Measurements from ENCODE around the gene VSTM2L.
"Not testable (repeated sequence)": the region's sequence is repeated elsewhere in the genome, so short reads cannot be mapped to it uniquely, and the experiment has no call there.

VSTM2L gene, protein sequence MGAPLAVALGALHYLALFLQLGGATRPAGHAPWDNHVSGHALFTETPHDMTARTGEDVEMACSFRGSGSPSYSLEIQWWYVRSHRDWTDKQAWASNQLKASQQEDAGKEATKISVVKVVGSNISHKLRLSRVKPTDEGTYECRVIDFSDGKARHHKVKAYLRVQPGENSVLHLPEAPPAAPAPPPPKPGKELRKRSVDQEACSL

DNA sequence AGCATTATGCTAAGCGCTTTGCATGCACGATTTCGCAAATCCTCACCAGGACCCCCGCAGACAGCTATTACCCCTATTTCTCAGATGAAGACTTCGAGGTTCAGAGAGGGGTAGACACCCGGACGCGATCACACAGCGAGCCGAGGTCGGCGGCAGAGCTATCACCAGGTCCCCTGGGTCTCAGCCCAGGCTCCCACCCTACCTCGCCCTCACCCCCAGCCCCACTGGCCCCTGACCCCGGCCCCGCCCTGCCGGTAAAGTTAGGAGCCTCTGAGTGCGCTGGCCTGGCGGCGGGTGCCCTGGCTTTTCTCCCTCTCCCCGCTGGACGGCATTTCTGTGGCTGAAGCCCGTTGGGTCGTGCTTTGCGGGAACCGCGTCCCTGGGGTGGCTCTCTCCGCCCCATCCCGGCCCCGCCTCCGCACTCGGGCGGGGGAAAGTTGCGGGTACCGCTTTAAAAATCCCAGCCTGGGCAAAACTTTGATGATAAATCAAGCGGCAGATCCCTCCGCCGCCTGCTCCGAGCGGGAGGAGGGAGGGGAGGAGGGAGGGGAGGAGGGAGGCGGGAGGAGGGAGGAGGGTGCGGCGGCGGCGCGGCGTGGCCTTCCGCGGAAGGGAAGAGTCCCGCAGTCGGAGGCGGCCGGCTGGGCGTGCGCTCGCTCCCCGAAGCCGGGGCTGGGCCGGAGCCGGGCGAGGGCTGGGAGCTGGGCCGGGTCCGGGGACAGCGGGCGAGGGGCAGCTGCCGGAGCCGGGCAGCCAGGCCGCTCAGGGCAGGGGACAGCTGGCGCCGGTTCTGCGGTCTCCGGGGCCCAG lies at the start of gene VSTM2L:
VSTM2L (plus strand) TSS at position 624 of the 810 bp plus-strand sequence. CDS start 224 bp downstream, outside the sequence.
- no peak for DNase-seq

DNA sequence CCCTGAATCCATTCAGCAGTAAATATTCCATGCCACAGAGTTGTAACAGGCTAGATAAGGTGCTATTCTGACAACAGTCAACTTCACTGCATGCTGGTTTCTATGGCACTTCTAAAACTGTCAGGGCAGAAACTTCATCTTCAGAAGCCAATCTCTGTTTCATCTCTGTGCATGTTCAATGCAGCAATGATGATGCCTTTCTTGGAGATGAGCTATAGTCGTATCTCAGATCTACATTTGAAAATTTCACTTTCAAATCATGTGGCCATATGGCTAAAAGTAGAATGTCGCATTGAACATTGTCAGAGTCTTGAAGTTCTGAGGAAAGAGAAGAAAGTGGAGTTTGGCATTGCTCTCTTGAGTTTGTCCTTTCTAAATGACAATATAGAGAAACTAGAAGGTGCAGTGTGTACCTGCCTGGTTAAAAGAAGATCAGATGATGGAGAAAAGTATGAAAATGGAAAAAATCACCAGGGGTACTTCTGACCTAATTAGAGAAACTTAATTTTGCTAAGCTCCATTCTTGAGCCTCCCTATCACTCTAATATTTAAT lies 49.0 kb upstream of the VSTM2L start:
- DNase-seq, result no peak

DNA sequence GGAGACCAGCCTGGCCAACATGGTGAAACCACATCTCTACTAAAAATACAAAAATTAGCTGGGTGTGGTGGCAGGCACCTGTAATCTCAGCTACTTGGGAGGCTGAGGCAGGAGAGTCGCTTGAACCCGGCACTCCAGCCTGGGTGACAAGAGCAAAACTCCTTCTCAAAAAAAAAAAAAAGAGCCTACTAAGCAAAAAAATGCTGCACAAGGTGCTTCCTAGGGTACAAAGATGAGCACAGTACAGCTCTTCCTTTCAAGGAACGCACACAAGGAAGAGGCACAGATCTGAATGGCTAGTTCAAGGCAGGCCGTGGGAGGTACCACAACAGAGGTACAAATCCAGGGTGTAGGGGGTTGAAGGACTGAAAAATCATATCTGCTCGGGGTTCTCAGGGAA lies 46.9 kb upstream of the VSTM2L start:
- DNase-seq, result not testable (repeated sequence)

DNA sequence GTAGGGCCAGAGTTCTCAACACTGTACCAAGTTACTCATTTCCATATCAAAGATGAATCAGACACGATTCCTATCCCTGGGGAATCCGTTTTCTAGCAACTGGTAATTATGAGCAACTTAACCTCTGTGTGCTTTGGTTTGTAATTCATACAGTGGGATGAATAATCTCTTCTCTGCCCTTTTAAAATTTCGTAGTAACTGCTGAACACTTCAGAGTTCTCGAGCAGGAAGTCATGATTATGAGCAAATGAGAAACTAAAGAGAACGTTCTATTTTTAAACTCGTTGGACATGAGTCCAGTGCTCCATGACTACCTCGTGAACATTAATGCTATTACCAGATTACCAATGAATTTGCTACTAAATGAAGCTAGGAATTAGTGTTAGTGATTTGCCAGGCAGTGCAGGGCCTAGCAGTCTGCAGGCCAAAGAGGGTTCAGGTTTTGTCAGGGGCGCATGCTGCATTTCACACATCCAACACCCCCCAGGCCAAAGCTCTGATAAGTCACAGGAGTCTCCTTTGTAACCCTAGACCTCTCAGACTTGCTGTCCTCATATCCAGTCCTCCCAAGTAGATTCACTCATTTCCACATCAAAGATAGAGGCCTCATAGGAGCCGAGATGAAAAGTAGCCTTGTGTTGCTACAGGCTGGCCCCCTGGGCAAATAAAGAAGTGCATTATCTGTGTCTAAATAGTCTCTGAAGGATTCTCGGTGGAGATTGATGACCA lies 45.8 kb upstream of the VSTM2L start:
- DNase-seq, result no peak

DNA sequence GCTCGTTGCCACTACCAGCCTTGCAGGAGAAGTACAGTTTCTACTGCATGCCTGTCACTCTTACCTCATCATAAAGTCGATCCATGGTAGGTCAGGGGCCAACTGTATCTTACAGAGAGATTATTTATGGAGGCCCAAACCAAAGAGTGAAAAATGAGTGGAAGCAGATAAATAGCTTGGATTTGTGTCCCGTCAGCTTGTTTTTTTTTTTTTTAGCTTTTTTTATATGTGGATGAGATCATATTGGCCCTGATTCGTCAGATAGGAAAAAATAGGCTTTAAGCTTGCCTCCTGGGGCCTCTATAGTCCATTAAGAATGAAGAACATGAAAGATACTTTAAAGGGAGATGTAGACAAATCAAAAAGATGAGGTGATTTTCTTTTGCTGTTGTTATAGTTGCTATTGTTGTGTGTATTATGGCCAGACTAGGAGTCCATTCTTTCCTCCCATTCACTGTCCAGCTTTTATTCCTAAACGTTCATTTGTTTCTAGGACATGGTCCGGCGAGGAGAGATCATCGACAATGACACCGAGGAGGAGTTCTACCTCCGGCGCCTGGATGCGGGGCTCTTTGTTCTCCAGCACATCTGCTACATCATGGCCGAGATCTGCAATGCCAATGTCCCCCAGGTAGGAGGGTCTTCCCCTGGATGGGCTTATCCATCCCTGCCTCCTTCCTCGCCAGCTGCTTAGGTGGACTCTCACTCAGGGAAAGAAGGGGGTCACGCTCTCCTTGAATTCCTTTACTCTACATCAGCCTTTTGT lies 43.3 kb upstream of the VSTM2L start:
- no peak for DNase-seq

DNA sequence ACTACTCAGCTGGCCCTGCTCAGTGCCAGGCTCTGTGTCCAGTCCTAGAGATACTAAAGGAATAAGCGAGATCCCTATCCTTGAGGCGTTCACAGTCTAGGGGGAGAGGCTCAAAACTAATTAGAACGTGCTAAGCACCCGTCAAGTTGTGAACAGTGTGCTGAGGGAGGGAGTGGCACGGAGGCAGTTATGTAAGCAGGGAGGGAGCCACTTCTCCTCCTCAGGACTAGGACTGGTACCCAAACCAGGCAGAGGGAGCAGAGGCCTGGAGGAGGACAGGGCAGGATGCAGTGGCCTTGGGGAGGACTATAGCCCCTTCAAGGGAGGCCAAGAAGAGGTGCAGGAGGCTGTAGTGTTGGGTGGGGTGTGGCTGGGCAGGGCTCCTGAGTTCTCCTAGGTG lies 39.6 kb upstream of the VSTM2L start:
- DNase-seq, result no peak

DNA sequence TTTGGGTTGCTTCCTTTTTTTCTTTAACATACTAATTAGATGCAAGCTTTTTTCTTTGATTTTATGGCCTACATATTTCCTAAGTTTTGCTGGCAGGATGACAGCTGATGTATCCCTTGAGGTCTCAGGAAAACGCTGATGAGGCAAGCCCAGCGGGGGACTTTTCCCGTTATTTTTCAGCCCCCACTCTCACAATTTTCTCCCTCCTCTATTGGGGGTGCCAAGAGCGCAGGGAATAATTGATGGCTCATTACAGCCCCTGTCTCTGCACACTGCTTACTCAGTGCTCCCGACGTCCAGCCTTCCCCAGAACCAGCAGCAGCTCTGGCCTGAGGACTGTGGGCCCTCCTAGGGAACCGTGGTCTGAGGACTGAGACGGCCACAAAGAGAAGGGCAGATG lies 38.6 kb upstream of the VSTM2L start:
- DNase-seq, result no peak

DNA sequence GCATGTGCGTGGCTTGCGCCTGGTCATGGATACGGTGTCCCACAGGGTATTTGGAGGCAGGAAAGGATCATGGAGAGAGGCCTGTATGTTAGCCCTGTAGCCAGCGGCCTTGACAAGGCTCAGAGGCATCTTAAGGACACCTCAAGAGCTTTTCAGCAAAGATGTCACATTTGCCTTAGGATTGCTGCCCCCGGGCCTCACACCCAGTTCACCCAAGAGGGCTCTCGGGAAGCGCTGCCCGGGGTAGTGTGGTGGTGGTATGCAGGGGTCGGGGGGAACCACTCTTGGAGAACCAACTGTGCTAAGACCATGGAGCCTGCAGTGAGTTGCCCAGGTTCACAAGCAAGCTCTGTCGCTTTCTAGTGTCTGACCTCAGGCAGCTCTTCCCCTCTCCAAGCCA lies 36.9 kb upstream of the VSTM2L start:
- DNase-seq, result no peak

DNA sequence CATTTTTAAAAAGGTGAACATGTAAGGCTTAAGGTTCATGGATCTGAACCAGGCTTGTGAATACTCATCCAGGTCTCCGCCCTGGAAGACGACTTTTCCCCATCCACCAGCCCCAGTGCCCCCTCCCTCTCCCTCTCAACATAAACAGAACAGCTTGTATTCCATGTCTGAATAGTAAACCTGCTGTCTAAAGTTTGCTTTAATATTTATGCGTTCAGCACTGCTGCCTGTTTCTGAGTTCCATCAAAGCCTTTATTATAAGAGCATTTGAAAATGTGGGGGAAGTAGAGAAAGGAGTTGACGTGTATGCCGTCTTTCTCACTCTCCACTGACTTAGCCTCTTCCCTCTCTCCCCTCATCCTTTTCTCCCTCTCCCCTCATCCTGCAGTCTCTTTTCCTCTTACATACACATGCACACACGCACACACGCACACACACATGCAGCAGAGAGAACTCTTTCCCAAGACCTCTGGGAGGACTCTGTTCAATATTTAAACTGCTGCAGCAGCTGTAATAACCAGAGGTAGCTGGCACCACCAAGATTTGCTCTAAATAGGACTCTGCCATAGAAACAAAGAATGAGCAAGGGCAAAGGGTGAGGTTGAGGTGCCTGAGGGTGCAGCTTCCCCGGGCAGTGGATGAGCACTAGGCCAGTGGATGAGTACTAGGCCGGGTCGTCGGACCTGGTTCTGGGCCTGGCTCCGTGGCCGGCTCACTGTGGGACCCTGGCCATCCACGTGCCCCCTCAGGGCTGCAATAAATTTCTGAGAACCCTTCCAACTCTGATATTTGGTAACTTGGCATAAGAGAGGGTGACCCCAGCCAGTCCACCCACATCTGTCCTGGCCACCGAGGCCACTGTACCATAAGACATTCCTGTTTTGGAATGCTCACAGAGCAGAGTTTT lies 35.4 kb upstream of the VSTM2L start:
- DNase-seq, result no peak

DNA sequence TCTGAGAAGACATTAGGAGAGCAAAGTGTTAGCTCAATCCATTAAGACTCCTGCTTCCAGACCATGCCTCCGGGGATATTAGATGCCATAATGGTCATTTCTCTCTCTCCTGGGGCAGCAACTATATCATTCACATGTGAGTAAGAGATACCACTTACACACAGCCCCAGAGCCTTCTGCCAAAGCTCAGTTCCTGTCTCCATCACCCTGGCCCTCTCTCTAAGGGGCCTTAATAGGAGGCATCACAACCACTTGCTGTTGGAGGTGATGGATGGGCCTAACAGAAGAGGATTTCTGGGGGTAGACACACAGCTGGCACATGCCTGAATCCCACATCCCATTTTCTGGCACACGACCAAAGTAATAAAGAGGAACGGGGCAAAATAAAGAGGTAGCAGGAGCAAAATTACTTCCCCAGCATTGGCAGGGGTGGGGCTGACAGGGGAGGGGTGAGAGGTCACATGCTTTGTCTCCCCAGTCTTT lies 34.0 kb upstream of the VSTM2L start:
- DNase-seq, result no peak

DNA sequence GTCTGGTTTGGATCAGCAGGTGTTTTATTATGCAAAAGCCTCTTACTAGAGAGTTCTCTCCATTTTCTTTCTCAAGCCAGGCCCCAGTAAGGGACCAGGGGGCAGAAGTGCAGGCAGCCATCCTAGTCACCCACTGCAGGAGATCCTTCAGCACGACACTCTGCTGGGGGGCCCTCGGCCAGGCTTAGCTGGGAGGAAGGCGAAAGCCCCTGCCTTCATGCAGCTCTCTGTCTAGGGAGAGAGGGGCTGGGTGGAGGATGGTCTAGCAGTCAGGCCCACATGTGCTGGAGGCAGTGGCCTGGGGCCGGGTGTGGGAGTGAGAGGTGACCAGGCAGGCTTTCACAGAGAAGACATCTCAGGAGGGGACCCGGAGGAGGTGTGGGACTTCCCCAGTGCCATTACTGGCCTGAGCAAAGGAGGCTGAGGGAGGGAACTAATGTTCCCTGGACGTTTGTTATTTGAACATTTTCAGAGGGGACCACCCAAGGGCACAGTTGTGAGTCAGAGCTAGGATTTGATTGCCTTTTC lies 33.5 kb upstream of the VSTM2L start:
- DNase-seq, result no peak

DNA sequence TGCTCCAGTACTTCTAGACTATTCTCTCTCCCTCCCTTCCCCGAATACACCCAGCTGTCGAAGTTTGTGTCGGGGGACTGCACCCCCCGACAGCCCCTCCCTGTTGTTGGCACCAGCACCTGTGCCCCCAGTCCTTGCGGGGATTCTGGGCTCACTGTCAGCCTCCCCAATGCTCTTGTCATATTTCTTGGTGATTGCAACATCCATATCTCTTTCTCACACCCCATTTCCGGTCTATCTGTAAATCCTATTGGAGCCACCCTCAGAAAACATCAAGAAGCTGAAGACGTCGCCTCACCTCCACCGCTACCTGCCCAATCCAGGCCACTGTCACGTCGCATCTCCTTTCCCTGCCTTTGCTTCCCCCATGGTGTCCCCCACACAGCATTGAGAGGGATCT lies 32.6 kb upstream of the VSTM2L start:
- no peak for DNase-seq

DNA sequence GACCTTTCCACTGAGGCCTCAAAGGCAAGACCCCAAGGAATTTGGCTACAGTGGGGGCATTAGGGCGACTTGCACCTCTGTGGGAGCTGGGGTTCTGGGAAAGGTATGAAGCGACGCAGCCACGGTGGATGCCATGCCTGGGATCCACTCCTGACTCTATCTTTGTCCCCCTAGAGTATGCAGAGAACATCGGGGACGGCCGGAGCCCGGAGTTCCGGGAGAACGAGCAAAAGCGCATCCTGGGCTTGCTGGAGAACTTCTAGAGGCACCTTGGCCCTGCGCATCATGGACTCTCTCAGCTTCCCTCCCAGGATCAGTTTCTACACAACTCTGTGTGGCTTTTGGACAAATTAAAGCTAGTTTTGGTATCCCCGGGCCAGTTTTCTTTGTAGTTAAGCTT lies 31.2 kb upstream of the VSTM2L start:
- no peak for DNase-seq

DNA sequence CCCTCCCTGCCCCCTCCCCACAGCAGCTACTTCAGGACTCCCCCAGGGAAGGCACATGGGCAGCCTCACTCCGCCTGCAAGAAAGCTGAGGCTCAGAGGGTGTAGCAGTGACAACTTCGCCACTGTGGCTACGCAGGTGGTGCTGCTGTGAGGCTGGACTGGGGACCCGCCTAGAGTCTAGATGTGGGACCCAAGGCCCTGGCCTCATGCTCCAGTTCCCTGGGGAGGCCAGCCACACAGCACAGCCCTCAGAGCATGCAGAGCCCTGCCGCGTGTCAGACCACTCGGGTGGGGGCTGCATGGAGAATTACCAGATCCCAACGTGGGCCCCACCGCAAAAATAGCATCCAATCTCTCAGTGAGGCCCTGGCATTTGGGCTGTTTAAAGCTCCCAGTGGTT lies 30.8 kb upstream of the VSTM2L start:
- DNase-seq, result no peak

DNA sequence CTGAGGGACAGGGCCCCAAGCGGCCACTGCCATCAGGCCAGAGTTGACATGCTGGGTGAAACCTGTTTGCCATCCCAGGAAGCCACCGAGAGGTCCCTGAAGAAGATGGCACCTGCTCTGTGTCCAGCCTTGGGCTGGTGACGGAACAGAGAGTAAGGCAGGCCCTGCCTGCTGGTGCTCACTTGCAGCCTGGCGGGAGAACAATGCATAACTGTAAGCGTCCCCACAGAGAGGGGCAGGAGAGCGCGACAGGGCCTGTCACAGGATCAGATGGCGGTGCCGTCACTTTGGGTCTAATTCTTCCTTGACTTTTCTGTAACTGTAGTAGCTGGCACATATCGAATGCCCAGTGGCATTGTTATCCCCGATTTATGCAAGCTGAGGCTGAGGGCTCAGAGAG lies 29.0 kb upstream of the VSTM2L start:
- DNase-seq, result no peak

DNA sequence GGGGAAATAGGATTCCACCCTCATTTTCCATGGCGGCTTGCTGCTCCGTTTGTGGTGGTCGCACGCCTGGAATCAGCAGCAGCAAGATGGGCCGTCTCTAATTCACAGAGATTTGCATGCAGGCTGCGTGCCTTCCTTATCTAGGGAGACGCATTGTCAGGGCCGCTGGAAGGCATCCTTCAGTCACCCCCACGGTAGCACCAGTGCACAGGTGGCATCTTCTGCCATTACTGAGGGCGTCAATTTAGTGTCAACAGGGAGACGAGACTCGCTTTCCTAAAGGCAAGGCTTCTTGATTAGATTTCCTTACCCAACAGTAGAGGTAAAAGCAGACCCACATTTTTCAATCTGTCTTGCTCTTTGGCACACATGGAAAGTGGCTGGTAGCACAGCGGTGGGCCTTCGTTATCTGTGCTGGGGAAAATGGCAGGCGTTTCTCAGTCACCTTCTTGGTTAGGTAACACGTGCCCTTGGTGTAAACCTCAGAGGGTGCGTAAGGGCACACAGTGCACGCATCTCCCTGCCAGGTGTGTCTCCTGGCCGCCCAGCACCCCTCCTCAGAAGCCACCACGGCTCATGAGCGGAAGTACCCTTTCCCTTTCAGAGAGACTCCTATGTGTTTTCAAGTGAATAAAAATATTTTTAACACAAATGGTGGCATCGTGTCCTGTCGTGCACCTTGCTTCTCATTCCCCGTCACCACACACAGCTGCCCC lies 27.3 kb upstream of the VSTM2L start:
- no peak for DNase-seq

DNA sequence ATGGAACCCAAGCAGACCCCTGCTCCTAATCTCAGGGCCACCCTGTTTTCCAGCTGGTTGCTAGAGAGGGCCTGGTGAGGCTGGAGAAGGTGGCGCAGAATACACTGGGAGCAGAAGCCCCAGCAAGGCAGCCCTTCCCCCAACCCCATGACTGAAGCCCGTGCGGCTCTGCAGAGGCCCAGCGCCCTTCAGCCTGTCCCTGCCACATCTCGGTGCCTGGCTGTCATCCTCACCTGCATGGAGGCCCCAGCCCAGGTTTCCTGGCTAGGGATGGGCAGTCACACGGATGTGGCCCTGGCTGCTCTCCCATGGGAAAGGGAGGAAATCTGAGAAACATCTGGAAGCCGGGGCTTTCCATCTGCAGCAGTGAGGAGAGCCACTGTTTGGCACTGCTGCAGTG lies 26.1 kb upstream of the VSTM2L start:
- no peak for DNase-seq

DNA sequence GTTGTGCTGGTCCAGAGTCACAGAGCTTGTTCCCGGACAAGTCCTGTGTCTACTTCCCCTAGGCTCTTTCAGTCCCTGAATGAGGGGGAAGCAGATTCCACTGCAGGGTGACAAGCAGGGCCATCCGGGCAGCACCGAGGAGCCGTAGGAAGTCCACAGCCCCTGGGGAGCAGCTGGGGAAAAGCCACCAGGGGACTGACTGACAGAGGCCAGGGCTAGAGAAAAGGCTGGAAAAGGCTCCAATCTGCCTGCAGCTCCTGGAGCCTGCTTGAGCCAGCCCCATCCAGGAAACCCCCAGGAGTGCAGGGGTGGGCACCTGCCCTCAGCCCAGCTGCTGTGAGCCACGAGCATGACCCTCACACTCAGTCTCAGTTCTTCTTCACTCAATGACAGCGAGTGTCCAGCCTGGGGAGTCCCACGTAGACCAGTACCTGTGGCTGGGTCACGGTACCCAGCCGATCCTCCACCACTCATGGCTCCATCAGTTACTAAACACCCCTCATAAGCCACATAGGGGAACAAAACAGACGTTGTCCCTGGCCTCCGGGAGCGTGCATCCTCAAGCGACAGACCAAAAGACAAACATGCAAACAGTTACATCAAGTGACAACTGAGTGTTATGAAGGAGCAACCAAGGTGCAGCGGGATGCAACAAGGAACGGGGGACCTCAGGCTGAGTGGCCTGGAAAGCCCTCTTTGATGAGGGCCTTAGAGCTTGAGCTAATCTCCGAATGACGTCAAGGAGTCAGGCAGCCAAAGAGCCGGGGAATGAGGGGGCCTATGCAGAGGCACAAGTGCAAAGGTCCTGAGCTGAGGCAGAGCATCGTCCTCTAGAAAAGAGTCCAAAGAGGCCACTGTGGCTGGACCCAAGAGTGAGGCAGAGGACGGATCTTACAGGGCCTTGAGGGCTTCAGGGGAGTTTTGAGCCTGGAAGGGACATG lies 24.8 kb upstream of the VSTM2L start:
- DNase-seq, result no peak

DNA sequence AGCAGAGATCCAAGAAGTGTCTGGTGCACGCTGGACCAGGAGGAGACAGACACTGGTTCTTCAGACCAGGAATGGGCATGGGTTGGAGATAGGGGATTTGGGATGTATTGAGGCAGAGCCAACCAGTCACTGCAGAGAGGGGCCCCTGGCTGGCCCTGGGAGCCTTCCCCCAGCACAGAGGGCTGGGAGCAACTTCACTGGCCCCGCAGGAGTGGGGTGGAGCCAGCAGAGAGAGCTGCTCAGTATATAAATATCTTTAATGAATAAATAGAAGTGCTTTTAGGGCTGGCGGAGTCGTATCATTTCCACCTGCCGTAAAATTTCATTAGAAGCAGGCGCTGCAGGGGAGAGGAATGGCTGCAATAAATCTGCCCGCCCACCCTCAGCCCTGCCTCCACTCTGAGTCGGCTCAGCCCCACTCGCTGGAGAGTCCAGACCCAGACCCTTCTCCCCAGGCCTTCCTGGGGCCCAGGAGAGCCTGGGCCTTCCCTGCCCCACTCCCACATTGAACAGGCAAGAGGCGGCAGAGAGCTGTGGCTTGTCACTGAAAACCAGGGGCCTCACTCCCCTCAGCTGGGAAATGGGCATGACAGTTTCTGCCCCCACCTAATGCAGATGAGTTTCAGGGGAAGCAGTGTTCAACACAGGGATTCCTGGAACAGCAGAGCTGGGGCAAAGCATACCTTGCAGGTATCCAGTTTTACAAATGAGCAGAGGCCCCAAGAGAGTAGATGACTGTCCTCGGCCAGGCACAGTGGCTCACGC lies 23.9 kb upstream of the VSTM2L start:
- no peak for DNase-seq

Measured in activated CD8-positive, alpha-beta memory T cell treated with anti-CD3 and anti-CD28 coated beads, Interleukin-2, amount 50 U/mL, for 48 hours (primary cell).